Right lobe of liver (tissue), 4 donors: Measurements from ENCODE around the gene MMS22L.

Experiments
- CTCF ChIP-seq, 4 donors: fragments of 200-600 bp in 3 of 4; fragments of 450-650 bp in 1 of 4; IDR thresholded peaks; one replicate each; pipeline versions ENCODE4 v1.5.1 to v1.8.0; 2016 to 2022; ENCODE audit warnings: antibody characterized with exemption in 4 of 4, mild to moderate bottlenecking in 2 of 4
- POLR2A ChIP-seq: fragments of 450-650 bp; IDR thresholded peaks from one replicate; pipeline ENCODE4 v1.6.1; 2017; ENCODE audit warnings: antibody characterized with exemption, mild to moderate bottlenecking
- donor health status: DM: no; HTN: no; CAD: no.
- donor health status: DM: no; HTN: no; CAD: no.
- donor health status: DM: no; HTN: yes; CAD: no.

- TF ChIP-seq CTCF (IDR thresholded peaks at IDR 0.05) (no peak), POLR2A (no peak)
These were observed 149.9 kb downstream of the MMS22L start for GRCh38 chr6:97133067-97133466.
